ENCODE data around the gene RAB3C.
"Not testable (repeated sequence)": the region's sequence is repeated elsewhere in the genome, so short reads cannot be mapped to it uniquely, and the experiment has no call there.

The RAB3C gene

GRCh38 chr5:58675341-58675740, 92.5 kb downstream of the RAB3C start:
- DNase-seq (ENCODE audit: low read depth in 2 of 2) = no peak

GRCh38 chr5:58677650-58678049, 94.8 kb downstream of the RAB3C start:
- DNase-seq (ENCODE audit: low read depth in 2 of 2) = no peak

- DNase-seq (ENCODE audit: low read depth in 2 of 2) = no peak
Observed at GRCh38 chr5:58680503-58680902, 97.6 kb downstream of the RAB3C start.

GRCh38 chr5:58681943-58682342, 99.1 kb downstream of the RAB3C start:
- DNase-seq (ENCODE audit: low read depth in 2 of 2) = no peak

- no peak for DNase-seq (ENCODE audit: low read depth in 2 of 2)
Observed at GRCh38 chr5:58683567-58683966, 100.7 kb downstream of the RAB3C start.

- DNase-seq (ENCODE audit: low read depth in 2 of 2) = no peak
Observed at GRCh38 chr5:58687079-58687478, 104.2 kb downstream of the RAB3C start.

- no peak for DNase-seq (ENCODE audit: low read depth in 2 of 2)
Observed at GRCh38 chr5:58687595-58687994, 104.7 kb downstream of the RAB3C start.

- not testable (repeated sequence) for DNase-seq (ENCODE audit: low read depth in 2 of 2)
Observed at GRCh38 chr5:58699088-58699761, 116.3 kb downstream of the RAB3C start.

- no peak for DNase-seq (ENCODE audit: low read depth in 2 of 2)
Observed at GRCh38 chr5:58699762-58700118, 116.9 kb downstream of the RAB3C start.

- no peak for DNase-seq (ENCODE audit: low read depth in 2 of 2)
Observed at GRCh38 chr5:58703925-58704555, 121.2 kb downstream of the RAB3C start.

GRCh38 chr5:58706736-58707135, 123.9 kb downstream of the RAB3C start:
- DNase-seq (ENCODE audit: low read depth in 2 of 2) = no peak

GRCh38 chr5:58708456-58708855, 125.6 kb downstream of the RAB3C start:
- DNase-seq (ENCODE audit: low read depth in 2 of 2) = no peak

GRCh38 chr5:58710425-58710824, 127.5 kb downstream of the RAB3C start:
- DNase-seq (ENCODE audit: low read depth in 2 of 2) = not testable (repeated sequence)

GRCh38 chr5:58710871-58711270, 128.0 kb downstream of the RAB3C start:
- DNase-seq (ENCODE audit: low read depth in 2 of 2) = no peak

GRCh38 chr5:58711965-58712364, 129.1 kb downstream of the RAB3C start:
- DNase-seq (ENCODE audit: low read depth in 2 of 2) = no peak

- DNase-seq (ENCODE audit: low read depth in 2 of 2) = no peak
Observed at GRCh38 chr5:58714046-58714445, 131.2 kb downstream of the RAB3C start.

- no peak for DNase-seq (ENCODE audit: low read depth in 2 of 2)
Observed at GRCh38 chr5:58715997-58716656, 133.3 kb downstream of the RAB3C start.

GRCh38 chr5:58716713-58717112, 133.8 kb downstream of the RAB3C start:
- DNase-seq (ENCODE audit: low read depth in 2 of 2) = no peak

GRCh38 chr5:58717303-58718007, 134.6 kb downstream of the RAB3C start:
- no peak for DNase-seq (ENCODE audit: low read depth in 2 of 2)

- no peak for DNase-seq (ENCODE audit: low read depth in 2 of 2)
Observed at GRCh38 chr5:58718269-58718978, 135.5 kb downstream of the RAB3C start.

- DNase-seq (ENCODE audit: low read depth in 2 of 2) = no peak
Observed at GRCh38 chr5:58722160-58722559, 139.3 kb downstream of the RAB3C start.

- DNase-seq (ENCODE audit: low read depth in 2 of 2) = no peak
Observed at GRCh38 chr5:58724992-58725391, 142.1 kb downstream of the RAB3C start.
